HG03196 (cell line): ENCODE results near the gene RAB22A.

Source experiments
- ATAC-seq: cut with Tn5 transposase; IDR thresholded peaks from one replicate; pipeline ENCODE4 v1.9.1; 2021; ENCODE audit not compliant: unreplicated experiment

RAB22A gene

GRCh38 chr20:58300321-58300720 lies 9.2 kb upstream of the RAB22A start:
- no peak for ATAC-seq

GRCh38 chr20:58303547-58303946 lies 6.0 kb upstream of the RAB22A start:
- no peak for ATAC-seq

DNA sequence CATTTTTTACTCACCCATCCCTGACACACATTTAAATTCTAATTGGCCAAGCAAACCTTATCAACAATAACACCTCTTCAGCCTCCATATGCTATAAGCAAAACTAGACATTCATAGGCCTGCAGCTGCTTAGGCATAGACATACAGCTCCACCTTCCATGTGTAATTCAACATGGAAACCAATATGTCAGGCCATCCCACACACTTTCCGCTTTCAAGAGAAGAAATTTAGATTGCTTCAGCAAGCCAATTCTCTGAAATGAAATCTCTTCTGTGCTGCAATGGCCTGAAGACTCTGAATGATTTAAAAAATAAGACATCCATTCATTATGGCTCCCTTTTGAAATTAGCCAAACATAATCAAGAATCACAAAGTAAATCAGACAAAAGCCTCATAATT lies 4.5 kb upstream of the RAB22A start:
- no peak for ATAC-seq

DNA sequence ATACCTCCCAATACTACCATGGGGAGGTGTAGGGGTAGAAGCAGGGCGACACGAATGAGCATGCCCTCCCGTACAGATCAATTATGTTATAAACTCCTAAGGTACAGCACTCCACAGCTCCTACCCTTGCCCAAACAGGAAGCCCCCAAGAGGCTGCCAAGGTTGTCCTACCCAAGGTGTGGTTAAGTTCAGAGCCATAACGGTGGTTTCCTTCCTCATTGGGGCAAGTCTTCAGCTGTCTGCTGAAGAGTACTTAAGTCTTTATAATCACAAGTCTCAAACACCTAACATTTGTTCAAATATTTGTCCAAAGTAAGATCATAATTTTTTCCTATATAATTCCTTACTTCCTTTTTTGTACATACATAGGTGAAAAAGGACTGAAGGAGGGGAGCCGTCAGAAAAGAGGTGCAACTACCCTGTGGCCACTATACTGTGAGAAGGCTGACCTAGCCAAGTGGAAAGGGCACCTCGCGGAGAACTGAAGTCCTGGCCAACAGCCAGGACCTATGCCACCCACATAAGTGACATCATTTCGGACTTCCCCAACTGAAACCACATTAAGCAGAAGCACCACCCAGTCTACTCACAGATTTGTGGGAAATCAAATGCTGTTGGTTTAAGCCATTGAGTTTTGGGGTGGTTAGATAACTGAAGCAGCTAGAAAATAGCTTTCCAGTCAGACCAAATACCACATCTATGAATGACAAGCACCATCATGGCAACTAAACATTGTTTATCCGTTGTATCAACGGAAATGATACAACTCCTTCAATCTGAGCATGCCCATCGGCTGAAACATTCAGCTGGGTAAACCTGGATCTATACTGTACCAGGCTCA lies 2.9 kb upstream of the RAB22A start:
- ATAC-seq = peak; percentile 42

- ATAC-seq = no peak
Measured at GRCh38 chr20:58307270-58307669, 2.2 kb upstream of the RAB22A start.

DNA sequence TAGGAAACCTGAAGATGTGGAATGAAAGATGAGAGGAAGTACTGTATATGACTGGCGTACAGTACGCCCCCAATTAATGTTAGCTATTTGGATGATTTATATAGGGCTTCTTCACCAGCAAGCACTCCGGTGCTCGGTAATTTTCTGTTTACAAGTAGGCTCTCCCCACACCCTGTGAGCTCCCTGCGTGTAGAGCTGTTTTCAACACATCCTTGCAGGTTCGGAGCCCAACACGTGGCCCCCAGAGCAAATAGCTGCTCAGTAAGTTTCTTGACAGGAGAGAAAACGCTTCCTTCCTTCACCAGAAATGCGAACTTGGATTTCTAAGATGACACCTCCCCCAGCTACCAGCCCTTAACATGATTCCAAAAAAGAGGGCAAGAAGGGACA lies 1.2 kb upstream of the RAB22A start:
- no peak for ATAC-seq

- ATAC-seq = peak; percentile 46
Measured at GRCh38 chr20:58308680-58309527, 611 bp upstream of the RAB22A start.

GRCh38 chr20:58310291-58310782 lies 822 bp downstream of the RAB22A start:
- no peak for ATAC-seq

DNA sequence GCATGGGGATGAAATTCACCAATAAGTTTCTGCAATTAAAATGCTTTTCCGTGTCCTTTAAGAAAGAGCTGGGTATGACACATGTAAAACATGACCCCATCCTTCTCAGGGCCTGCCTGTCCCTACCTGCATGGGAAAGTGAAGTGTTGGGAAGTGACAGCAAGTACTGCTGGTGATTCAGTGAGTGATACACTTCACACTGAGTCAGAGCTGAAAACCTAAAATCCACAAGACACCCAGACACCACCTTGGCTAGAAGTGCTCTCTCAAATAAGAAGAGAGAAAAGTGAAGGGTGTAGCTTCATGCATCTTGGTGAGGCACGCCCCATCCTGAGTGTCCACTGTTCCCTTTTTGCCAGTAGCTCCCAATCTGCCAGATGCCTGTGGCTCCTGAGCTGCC lies 3.3 kb downstream of the RAB22A start:
- ATAC-seq = no peak

DNA sequence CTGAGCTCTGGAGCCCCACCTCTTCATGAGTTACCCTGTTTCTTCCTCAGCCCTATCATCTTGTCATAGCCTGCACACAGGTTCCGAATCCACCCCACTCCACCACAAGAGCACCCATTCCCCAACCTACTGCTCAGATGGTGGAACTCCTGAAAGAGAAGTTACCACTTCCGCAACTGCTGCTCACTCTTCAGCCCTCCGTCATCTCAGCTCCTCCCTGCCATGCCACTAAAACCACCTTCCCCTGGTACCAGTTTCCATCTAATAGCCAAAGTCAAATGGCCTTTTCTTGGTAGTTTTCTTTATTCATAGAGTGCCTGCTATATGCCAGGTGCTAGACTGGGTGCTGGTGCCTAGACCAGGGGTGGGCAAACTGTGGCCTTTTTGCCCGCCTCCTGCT lies 3.9 kb downstream of the RAB22A start:
- ATAC-seq = no peak

- ATAC-seq = no peak
Measured at GRCh38 chr20:58321205-58321604, 11.7 kb downstream of the RAB22A start.

DNA sequence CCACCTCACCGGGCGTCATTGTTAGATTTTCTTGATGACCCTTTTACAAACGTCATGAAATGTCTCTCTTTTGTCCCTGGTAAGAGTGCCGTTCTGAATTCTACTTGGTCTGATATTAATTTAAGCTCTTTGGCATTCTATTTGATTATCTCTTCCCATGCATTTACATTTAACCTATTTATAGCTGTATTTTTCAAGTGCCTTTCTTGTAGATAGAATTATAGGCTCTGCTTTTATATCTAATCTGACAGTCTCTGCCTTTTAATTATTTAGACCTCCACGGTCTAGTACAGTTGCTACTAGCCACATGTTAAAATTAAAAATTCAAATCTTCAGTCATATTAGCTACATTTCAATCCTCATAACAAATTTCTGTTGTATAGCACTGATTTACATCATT lies 12.6 kb downstream of the RAB22A start:
- ATAC-seq = no peak

- no peak for ATAC-seq
Measured at GRCh38 chr20:58325912-58326311, 16.4 kb downstream of the RAB22A start.

DNA sequence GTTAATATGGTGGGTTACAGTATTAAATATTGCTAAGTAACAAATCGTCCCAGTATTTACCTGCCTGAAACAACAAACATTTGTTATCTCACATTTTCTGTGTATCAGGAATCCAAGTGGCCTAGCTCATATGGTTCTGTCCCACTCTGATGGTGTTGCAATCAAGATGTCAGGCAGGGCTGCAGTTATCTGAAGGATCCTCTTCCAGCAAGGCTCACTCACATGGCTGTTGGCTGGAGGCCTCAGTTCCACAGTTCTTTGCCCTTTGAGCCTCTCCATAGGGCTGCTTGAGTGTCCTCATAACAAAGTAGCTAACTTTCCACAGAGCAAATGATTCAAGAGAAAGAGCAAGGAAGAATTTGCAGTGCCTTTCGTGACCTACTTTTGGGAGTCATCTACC lies 17.7 kb downstream of the RAB22A start:
- ATAC-seq = no peak

DNA sequence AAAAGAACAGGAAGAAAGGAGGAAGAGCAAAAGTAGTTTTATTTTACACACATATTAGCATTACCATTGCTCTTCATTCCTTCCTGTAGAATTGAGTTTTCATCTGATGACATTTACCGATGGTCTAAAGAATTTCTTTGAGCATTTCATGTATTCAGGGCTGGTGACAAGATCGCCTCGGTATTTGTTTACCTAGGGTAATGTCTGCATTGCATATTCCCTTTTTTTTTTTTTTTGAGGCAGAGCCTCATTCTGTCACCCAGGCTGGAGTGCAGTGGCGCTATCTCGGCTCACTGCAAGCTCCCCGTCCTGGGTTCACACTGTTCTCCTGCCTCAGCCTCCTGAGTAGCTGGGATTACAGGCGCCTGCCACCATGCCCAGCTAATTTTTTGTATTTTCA lies 19.3 kb downstream of the RAB22A start:
- no peak for ATAC-seq

GRCh38 chr20:58329711-58330110 lies 20.2 kb downstream of the RAB22A start:
- ATAC-seq = no peak

DNA sequence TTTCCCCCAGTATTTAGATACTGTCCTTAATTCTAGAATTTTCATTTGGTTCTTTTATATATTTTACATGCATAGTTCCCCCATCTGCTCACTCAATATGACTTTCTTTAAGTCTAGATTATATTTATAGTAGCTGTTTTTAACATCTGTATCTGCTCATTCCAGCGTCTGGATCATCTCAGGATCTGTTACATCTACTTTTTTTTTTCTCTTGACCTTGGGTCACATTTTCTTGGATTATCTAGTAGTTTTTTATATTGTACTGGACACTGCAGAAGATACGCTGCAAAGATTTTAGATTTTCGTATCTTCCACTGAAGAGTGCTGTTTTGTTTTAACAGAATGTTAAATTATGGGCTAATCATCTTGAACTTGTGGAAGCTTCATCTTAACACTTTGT lies 20.7 kb downstream of the RAB22A start:
- no peak for ATAC-seq

- no peak for ATAC-seq
Measured at GRCh38 chr20:58330687-58331086, 21.2 kb downstream of the RAB22A start.

GRCh38 chr20:58331961-58332551 lies 22.5 kb downstream of the RAB22A start:
- ATAC-seq = no peak

- no peak for ATAC-seq
Measured at GRCh38 chr20:58339741-58340140, 30.2 kb downstream of the RAB22A start.

- ATAC-seq = no peak
Measured at GRCh38 chr20:58340151-58340550, 30.6 kb downstream of the RAB22A start.

DNA sequence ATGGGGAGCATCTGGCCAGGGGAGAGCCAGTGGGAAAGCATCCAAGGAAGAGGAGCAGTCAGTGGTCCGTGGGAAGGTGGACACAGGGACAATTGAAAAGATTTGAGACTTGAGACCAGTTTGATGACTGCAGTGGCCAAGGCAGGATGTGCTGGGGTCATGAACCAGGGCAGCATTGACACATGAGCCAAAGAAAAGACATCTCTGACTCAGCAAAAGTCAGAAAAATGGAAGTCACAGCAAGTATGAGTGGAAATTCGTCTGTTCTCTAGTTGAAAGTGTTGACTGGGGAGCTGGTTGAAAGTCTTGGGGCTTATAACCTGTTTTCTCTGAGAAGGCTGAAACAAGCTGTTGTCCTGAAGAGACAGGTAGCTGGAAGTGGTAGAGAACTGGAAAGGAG lies 31.3 kb downstream of the RAB22A start:
- ATAC-seq = no peak
